Measurements from ENCODE around the gene MAPKBP1.

MAPKBP1 gene

GRCh38 chr15:41813426-41813825, 39.1 kb downstream of the MAPKBP1 start:
- H3K4me3 ChIP-seq (ENCODE audit: low read depth, low read length): no peak overlapping the region
- TF ChIP-seq, protein P1, sequence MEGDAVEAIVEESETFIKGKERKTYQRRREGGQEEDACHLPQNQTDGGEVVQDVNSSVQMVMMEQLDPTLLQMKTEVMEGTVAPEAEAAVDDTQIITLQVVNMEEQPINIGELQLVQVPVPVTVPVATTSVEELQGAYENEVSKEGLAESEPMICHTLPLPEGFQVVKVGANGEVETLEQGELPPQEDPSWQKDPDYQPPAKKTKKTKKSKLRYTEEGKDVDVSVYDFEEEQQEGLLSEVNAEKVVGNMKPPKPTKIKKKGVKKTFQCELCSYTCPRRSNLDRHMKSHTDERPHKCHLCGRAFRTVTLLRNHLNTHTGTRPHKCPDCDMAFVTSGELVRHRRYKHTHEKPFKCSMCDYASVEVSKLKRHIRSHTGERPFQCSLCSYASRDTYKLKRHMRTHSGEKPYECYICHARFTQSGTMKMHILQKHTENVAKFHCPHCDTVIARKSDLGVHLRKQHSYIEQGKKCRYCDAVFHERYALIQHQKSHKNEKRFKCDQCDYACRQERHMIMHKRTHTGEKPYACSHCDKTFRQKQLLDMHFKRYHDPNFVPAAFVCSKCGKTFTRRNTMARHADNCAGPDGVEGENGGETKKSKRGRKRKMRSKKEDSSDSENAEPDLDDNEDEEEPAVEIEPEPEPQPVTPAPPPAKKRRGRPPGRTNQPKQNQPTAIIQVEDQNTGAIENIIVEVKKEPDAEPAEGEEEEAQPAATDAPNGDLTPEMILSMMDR (IDR thresholded peaks at IDR 0.05; ENCODE audit: control insufficient read depth, extremely low read depth, insufficient read depth): no peak

GRCh38 chr15:41814534-41814933, 40.2 kb downstream of the MAPKBP1 start:
- TF ChIP-seq, protein P1 (IDR thresholded peaks at IDR 0.05; ENCODE audit: control insufficient read depth, extremely low read depth, insufficient read depth): no peak
- DNase-seq (ENCODE audit: low read depth): no peak
- H3K4me3 ChIP-seq (ENCODE audit: low read depth, low read length): no peak overlapping the region

More at GRCh38 chr15:41813426-41813825, 39.1 kb downstream of the MAPKBP1 start:
- DNase-seq (ENCODE audit: low read depth): no peak

DNA sequence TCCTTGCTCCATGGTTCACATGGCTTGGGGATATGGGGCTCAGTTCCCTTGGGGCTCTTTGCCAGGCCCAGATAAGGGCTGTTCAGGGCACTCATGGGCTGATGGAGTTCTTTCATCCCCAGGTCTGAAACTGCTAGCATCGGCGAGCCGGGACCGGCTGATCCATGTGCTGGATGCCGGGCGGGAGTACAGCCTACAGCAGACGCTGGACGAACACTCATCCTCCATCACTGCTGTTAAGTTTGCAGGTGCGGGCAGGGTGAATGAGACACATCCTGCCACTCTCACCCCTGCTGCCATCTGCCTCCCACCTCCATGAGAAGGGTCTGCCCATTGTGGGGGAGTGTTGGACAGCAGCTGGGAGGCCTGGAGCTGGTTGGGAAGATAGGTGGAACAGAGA, 42.5 kb downstream of the MAPKBP1 start:
- DNase-seq (ENCODE audit: low read depth): no peak
- no peak overlapping the region for H3K4me3 ChIP-seq (ENCODE audit: low read depth, low read length)
- TF ChIP-seq, protein P1 (IDR thresholded peaks at IDR 0.05; ENCODE audit: control insufficient read depth, extremely low read depth, insufficient read depth): no peak

GRCh38 chr15:41817327-41817726, 43.0 kb downstream of the MAPKBP1 start:
- H3K4me3 ChIP-seq (ENCODE audit: low read depth, low read length): no peak overlapping the region
- DNase-seq (ENCODE audit: low read depth): no peak
- TF ChIP-seq, protein P1 (IDR thresholded peaks at IDR 0.05; ENCODE audit: control insufficient read depth, extremely low read depth, insufficient read depth): no peak

DNA sequence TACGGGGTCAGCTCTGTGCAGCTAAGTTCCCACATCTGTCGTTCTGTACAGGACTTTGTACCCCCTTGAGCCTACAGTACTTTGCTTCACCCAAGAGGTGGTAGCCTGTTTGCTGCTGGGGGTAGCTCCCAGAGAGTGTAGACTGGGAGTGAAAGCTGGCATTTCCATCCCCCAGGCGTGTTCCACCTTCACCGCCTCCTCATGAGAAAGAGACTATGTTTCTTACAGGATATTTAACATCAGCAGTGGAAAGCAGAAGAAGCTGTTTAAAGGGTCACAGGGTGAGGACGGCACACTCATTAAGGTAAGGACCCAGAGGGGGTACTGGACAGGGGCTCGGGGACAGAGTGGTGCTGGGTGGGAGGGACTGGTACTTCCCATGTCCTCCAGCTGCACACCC, 43.5 kb downstream of the MAPKBP1 start:
- DNase-seq (ENCODE audit: low read depth): no peak
- TF ChIP-seq, protein P1 (IDR thresholded peaks at IDR 0.05; ENCODE audit: control insufficient read depth, extremely low read depth, insufficient read depth): no peak
- no peak overlapping the region for H3K4me3 ChIP-seq (ENCODE audit: low read depth, low read length)

GRCh38 chr15:41819455-41820050, 45.3 kb downstream of the MAPKBP1 start:
- TF ChIP-seq, protein P1 (IDR thresholded peaks at IDR 0.05; ENCODE audit: control insufficient read depth, extremely low read depth, insufficient read depth): no peak
- DNase-seq (ENCODE audit: low read depth): no peak
- no peak overlapping the region for H3K4me3 ChIP-seq (ENCODE audit: low read depth, low read length)

GRCh38 chr15:41820791-41821423, 46.6 kb downstream of the MAPKBP1 start:
- TF ChIP-seq, protein P1 (IDR thresholded peaks at IDR 0.05; ENCODE audit: control insufficient read depth, extremely low read depth, insufficient read depth): no peak
- H3K4me3 ChIP-seq (ENCODE audit: low read depth, low read length): no peak overlapping the region
- peak; percentile 66 for DNase-seq (ENCODE audit: low read depth)

Data from LNCaP clone FGC (cell line).